Brain microvascular endothelial cell (primary cell): ENCODE measurements around the gene TRAPPC12.
"Not testable (repeated sequence)": the region's sequence is repeated elsewhere in the genome, so short reads cannot be mapped to it uniquely, and the experiment has no call there.

Experiments used
- DNase-seq: peaks from one replicate; pipeline ENCODE4 v3.0.0-alpha.2; 2020
- H3K27ac ChIP-seq: fragments of 250-450 bp; sonication (Bioruptor Pico); 2 replicates; pipeline ENCODE4 v1.5.1; 2020; ENCODE audit warnings: mild to moderate bottlenecking, moderate library complexity
- H3K27me3 ChIP-seq: fragments of 250-450 bp; sonication (Bioruptor Pico); replicated peaks from 2 replicates; pipeline ENCODE4 v1.5.1; 2020; ENCODE audit warnings: mild to moderate bottlenecking
- H3K36me3 ChIP-seq: fragments of 250-450 bp; sonication (Bioruptor Pico); replicated peaks from 2 replicates; pipeline ENCODE4 v1.5.1; 2020; ENCODE audit warnings: mild to moderate bottlenecking
- H3K4me3 ChIP-seq: 2 replicates; pipeline ENCODE4 v1.5.1; 2011; ENCODE audit warnings: low read depth, mild to moderate bottlenecking, control low read depth, low read length, moderate library complexity
- CTCF ChIP-seq: IDR thresholded peaks from 2 replicates; pipeline ENCODE4 v1.5.1; 2011; ENCODE audit warnings: low read depth, mild to moderate bottlenecking, moderate library complexity, low read length, control low read depth, inconsistent platforms; ENCODE audit errors: missing control alignments
- in situ Hi-C: cut with HindIII; loops from 2 replicates; pipeline ENCODE4 v1.10.0; 2017; ENCODE audit warnings: low sequenced_read_pairs, low pct_ligation_motif_present

The TRAPPC12 gene

GRCh38 chr2:3451926-3452671 is 72.6 kb downstream of the TRAPPC12 start:
- Histone ChIP-seq H3K27ac (no peak overlapping the region), H3K36me3 (peaks cover 30% of the 10 kb centered on the region), H3K27me3 (no peaks in the 10 kb centered on the region), H3K4me3 (no peak overlapping the region)
- no peak for TF ChIP-seq CTCF
- in situ Hi-C loops = no loop called here
- no peak for DNase-seq

- Histone ChIP-seq H3K4me3 (no peak overlapping the region), H3K27ac (no peak overlapping the region), H3K27me3 (no peaks in the 10 kb centered on the region), H3K36me3 (peaks cover 29% of the 10 kb centered on the region)
- no peak for TF ChIP-seq CTCF
- no peak for DNase-seq
- in situ Hi-C loops = no loop called here
Measured at GRCh38 chr2:3453190-3453999, 73.9 kb downstream of the TRAPPC12 start.

GRCh38 chr2:3454005-3454404 is 74.5 kb downstream of the TRAPPC12 start:
- H3K36me3 ChIP-seq = peaks cover 30% of the 10 kb centered on the region
- H3K27me3 ChIP-seq, in situ Hi-C loops, H3K27ac ChIP-seq, DNase-seq, H3K4me3 ChIP-seq: not testable (repeated sequence)

- DNase-seq = no peak
- TF ChIP-seq CTCF = no peak
- no peak overlapping the region for H3K4me3 ChIP-seq
- H3K36me3 ChIP-seq = peaks cover 25% of the 10 kb centered on the region
- H3K27ac ChIP-seq = no peak overlapping the region
- no peaks in the 10 kb centered on the region for H3K27me3 ChIP-seq
- in situ Hi-C loops = no loop called here
Measured at GRCh38 chr2:3454802-3455201, 75.3 kb downstream of the TRAPPC12 start.

- TF ChIP-seq CTCF = no peak
- Histone ChIP-seq H3K27ac (no peak overlapping the region), H3K36me3 (peaks cover 21% of the 10 kb centered on the region), H3K27me3 (no peaks in the 10 kb centered on the region), H3K4me3 (no peak overlapping the region)
- DNase-seq = no peak
- in situ Hi-C loops = no loop called here
Measured at GRCh38 chr2:3456125-3456524, 76.6 kb downstream of the TRAPPC12 start.

- DNase-seq = no peak
- peaks cover 19% of the 10 kb centered on the region for H3K36me3 ChIP-seq
- H3K27me3 ChIP-seq = no peaks in the 10 kb centered on the region
- no peak for TF ChIP-seq CTCF
- no peak overlapping the region for H3K27ac ChIP-seq
- H3K4me3 ChIP-seq = no peak overlapping the region
- in situ Hi-C loops = no loop called here
Measured at GRCh38 chr2:3457524-3458395, 78.3 kb downstream of the TRAPPC12 start.
